ENCODE data around the gene CHD2.
"Not testable (repeated sequence)": the region's sequence is repeated elsewhere in the genome, so short reads cannot be mapped to it uniquely, and the experiment has no call there.

CHD2 gene

DNA sequence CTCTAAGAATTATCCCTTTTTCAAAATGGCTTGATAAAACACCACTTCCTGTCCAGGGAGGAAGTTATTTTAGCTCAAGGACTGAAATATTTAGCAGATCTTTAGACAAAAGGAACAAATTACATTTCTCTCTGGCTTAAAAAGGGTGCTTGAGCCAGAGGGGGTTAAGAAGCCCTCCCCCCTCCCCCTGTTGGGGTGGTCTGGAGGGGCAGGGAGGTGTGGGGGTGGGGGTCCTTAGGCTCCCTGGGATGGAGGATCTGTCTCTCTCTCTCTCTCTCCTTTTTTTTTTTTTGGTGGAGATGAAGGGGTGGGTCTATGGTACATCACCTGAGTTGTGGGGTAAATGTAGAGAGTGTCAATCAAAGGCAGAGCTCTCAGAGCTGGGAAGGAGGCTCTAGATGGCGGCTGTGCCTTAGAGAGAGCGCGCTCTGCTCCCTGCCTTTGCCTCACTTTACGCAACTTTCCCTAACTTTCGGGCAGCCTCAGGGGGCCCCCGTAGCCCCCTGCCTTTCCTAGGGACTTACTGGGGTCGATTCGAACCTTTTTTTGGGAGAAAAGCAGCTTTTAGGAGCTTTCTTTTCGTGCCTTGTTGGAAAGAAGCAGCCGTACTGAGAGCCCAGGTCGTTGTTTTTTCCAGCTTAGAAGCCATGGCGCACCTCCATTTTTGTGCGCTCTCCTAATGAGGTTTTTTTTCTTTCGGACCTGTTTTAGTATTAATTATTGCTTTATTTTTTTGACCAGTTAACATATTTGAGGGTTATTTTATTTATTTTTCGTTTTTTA, at the start of gene CHD2:
Gene CHD2, plus strand, starts transcription at position 377 of the 783 bp plus-strand sequence. CDS start 914 bp downstream, outside the sequence.
- TF ChIP-seq, protein P1, sequence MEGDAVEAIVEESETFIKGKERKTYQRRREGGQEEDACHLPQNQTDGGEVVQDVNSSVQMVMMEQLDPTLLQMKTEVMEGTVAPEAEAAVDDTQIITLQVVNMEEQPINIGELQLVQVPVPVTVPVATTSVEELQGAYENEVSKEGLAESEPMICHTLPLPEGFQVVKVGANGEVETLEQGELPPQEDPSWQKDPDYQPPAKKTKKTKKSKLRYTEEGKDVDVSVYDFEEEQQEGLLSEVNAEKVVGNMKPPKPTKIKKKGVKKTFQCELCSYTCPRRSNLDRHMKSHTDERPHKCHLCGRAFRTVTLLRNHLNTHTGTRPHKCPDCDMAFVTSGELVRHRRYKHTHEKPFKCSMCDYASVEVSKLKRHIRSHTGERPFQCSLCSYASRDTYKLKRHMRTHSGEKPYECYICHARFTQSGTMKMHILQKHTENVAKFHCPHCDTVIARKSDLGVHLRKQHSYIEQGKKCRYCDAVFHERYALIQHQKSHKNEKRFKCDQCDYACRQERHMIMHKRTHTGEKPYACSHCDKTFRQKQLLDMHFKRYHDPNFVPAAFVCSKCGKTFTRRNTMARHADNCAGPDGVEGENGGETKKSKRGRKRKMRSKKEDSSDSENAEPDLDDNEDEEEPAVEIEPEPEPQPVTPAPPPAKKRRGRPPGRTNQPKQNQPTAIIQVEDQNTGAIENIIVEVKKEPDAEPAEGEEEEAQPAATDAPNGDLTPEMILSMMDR (IDR thresholded peaks at IDR 0.05; ENCODE audit: borderline replicate concordance, insufficient read depth, low read depth, low read length), result no peak
- peak within 1 kb of the TSS; percentile 53 for H3K4me3 ChIP-seq (ENCODE audit: low read depth, low read length)

DNA sequence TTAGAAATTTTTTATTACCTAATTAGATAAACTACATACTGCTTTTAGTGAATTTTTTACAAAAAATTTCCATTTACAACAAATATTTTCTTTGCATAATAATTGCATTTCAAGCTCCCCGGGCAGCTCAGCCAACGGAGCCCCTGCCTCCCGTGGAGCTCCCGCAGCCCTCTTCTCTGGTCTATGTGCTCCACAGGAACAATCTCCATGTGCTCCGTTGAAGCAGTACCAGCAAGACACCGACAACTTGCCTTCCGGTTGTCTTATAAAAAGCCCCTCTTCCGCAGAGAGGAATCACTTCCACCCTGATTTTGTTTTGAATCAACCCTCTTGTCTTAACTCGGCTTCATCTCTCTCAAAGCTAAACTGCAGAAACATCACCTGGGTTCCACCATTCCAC, 46.9 kb upstream of the CHD2 start:
- TF ChIP-seq, protein P1 (IDR thresholded peaks at IDR 0.05; ENCODE audit: borderline replicate concordance, insufficient read depth, low read depth, low read length), result no peak
- H3K4me3 ChIP-seq (ENCODE audit: low read depth, low read length), result no peak overlapping the region

DNA sequence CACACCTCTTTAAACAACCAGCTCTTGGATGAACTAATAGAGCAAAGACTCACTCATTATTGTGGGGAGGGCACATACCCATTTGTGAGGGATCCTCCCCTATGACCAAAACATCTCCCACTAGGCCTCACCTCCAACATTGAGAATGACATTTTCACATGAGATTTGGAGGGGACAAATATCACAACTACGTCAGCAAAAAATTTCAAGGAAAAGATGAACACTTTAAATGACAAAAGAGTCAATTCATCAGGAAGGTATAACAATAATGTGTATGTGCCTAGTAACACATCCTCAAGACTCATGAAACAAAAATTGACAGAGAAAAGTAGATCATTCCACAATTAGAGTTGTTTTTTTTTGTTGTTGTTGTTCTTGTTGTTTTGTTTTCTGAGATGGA, 38.4 kb upstream of the CHD2 start:
- H3K4me3 ChIP-seq (ENCODE audit: low read depth, low read length), result no peak overlapping the region
- TF ChIP-seq, protein P1 (IDR thresholded peaks at IDR 0.05; ENCODE audit: borderline replicate concordance, insufficient read depth, low read depth, low read length), result no peak

DNA sequence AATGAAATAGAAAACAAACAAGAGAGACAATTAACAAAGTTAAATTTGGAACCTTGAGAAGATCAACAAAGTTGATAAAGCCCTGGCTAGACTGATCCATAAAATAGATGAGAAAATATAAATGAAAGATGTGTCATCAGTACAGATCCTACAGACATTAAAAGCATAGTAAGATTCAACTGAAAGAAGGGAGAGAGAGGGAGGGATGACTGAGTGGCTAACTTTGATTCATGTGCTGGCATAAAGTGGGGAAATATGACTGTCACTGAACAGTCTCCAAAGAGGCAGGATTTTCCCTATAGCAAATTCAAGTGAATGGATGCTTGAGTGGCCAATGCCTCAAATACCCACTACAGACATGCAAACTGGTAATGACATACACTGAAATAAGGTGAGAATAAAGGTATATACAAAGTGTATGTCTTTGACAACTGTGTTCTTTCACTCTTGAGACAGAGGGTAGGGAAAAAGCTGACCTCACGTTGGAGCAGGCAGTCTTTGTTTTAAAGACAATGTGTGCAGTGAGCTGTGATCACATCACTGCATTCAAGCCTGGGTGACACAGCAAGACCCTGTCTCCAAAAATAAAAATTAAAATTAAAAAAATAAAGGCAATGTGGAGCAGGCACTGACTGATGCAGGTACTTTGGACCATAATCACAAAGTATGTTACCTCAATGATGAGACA, 35.9 kb upstream of the CHD2 start:
- no peak overlapping the region for H3K4me3 ChIP-seq (ENCODE audit: low read depth, low read length)
- TF ChIP-seq, protein P1 (IDR thresholded peaks at IDR 0.05; ENCODE audit: borderline replicate concordance, insufficient read depth, low read depth, low read length), result no peak

DNA sequence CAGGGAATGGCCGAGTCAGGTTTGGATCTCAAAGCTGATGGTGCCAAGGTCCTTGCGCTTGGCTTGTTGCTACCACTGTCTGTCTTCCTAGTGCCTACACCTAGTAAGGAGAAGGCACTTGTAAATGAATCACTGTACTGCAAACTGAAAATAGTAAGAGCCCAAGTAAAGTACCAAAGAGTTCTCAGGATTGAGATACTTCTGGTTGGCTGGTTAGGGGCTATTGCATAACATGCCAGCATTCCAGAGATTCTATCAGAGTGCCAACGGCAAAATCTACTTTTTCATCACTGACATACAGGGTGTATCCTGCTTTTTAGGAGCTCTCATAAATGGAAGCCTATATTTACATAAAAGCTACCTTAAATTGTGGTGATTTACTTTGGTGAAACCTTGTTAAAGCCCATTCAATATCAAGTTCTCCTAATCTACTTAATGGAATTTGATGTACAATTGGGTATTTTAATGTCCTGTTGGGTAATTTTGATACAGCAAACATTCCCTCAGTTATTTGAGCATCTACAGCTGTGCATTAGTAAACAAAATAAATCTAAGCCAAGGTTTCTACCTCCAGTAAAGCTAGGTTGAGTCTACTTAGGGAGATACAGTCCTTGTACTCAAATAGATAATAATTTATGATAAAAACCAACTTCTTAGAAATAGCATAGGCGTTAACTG, 30.7 kb upstream of the CHD2 start:
- H3K4me3 ChIP-seq (ENCODE audit: low read depth, low read length), result no peak overlapping the region
- TF ChIP-seq, protein P1 (IDR thresholded peaks at IDR 0.05; ENCODE audit: borderline replicate concordance, insufficient read depth, low read depth, low read length), result no peak

DNA sequence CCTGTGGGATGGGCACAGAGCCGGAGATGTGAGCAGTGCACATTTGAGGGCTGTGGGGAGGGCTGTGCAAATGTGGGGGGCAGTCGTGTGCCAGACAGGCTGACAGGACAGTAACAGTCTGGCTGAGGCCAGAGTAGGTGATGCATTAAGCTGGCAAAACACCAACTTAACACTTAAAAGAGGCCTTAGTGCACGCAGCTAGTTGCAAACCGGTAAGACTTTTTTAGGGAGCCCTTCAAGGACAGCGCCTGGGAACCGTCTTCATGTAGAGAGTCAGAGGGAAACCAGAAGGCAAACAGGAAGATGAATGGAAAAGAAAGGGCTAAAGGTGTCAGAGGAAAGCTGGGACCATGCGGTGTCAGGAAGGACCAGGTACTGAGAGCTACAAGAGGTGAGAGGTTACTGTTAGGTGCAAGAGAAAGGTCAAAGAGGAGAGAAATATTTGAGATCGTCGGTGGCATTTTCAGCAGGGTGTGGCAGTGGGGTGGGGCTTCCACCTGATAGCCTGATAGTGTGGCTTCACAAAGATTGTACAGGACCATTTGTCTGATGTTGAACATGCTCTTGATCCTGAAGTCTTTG, 30.0 kb upstream of the CHD2 start:
- H3K4me3 ChIP-seq (ENCODE audit: low read depth, low read length), result no peak overlapping the region
- TF ChIP-seq, protein P1 (IDR thresholded peaks at IDR 0.05; ENCODE audit: borderline replicate concordance, insufficient read depth, low read depth, low read length), result no peak

DNA sequence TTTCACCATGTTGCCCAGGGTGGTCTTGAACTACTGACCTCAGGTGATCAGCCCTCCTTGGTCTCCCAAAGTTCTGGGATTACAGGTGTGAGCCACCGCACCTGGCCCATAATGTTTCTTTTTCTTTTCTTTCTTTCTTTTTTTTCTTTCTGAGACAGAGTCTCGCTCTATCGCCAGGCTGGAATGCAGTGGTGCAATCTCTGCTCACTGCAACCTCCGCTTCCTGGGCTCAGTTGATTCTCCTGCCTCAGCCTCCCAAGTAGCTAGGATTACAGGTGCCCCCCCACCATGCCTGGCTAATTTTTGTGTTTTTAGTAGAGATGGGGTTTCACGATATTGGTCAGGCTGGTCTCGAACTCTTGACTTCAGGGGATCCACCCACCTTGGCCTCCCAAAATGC, 27.2 kb upstream of the CHD2 start:
- not testable (repeated sequence) for H3K4me3 ChIP-seq (ENCODE audit: low read depth, low read length)
